Uterus (tissue), 2 donors: Measurements from ENCODE around the gene CCDC136.

Experiments used
- POLR2A ChIP-seq, 2 donors: fragments of 450-650 bp; IDR thresholded peaks; one replicate each; pipeline ENCODE4 v1.6.1; 2016; ENCODE audit warnings: antibody characterized with exemption in 2 of 2, mild to moderate bottlenecking in 1 of 2, moderate library complexity in 1 of 2
- TF ChIP-seq, protein P1 (sequence below), 4 experiments: fragments of 200-600 bp in 2 of 4; fragments of 450-650 bp in 2 of 4; sonication (generic) in 2 of 4; IDR thresholded peaks; one replicate each; pipeline ENCODE4 v1.5.1; 2016 to 2019; ENCODE audit warnings: antibody characterized with exemption in 4 of 4, mild to moderate bottlenecking in 2 of 4, moderate library complexity in 1 of 4

GRCh38 chr7:128745706-128746105, 46.1 kb upstream of the CCDC136 start:
- TF ChIP-seq, protein P1, sequence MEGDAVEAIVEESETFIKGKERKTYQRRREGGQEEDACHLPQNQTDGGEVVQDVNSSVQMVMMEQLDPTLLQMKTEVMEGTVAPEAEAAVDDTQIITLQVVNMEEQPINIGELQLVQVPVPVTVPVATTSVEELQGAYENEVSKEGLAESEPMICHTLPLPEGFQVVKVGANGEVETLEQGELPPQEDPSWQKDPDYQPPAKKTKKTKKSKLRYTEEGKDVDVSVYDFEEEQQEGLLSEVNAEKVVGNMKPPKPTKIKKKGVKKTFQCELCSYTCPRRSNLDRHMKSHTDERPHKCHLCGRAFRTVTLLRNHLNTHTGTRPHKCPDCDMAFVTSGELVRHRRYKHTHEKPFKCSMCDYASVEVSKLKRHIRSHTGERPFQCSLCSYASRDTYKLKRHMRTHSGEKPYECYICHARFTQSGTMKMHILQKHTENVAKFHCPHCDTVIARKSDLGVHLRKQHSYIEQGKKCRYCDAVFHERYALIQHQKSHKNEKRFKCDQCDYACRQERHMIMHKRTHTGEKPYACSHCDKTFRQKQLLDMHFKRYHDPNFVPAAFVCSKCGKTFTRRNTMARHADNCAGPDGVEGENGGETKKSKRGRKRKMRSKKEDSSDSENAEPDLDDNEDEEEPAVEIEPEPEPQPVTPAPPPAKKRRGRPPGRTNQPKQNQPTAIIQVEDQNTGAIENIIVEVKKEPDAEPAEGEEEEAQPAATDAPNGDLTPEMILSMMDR (IDR thresholded peaks at IDR 0.05) = no peak
- no peak for TF ChIP-seq POLR2A (IDR thresholded peaks at IDR 0.05)
